HCT116 (cell line): ENCODE results near the gene LBR.

Experiments used
- EZH2phosphoT487 ChIP-seq: fragments of 200-600 bp; IDR thresholded peaks from 2 replicates; pipeline ENCODE4 v1.6.1; 2018; ENCODE audit warnings: antibody characterized with exemption, borderline replicate concordance
- POLR2A ChIP-seq: IDR thresholded peaks from 2 replicates; pipeline ENCODE4 v1.7.0; 2011; ENCODE audit warnings: borderline replicate concordance; ENCODE audit not compliant: insufficient read depth, insufficient read length; ENCODE audit errors: extremely low read depth
- POLR2AphosphoS5 ChIP-seq: IDR thresholded peaks from 2 replicates; pipeline ENCODE4 v1.6.1; 2011; ENCODE audit warnings: mild to moderate bottlenecking, low read depth, low read length, moderate library complexity
- YY1 ChIP-seq: IDR thresholded peaks from 2 replicates; pipeline ENCODE4 v1.6.1; 2011; ENCODE audit warnings: low read length, low read depth, moderate library complexity, mild to moderate bottlenecking; ENCODE audit not compliant: insufficient replicate concordance; ENCODE audit errors: extremely low read depth
- ZNF274 ChIP-seq: fragments of 200-500 bp; sonication (Bioruptor generic); IDR thresholded peaks from 2 replicates; pipeline ENCODE4 v1.6.1; 2014; ENCODE audit warnings: mild to moderate bottlenecking, low read depth, low read length, inconsistent platforms
- TF ChIP-seq, protein P1 (sequence below), 3 experiments: fragments of 200-600 bp in 1 of 3; sonication (generic) in 1 of 3; IDR thresholded peaks in 2 of 3; conservative IDR thresholded peaks in 1 of 3; 2 replicates each; pipeline ENCODE4 v1.5.1; 2012 to 2017; ENCODE audit warnings: low read depth in 2 of 3, low read length in 2 of 3, antibody characterized with exemption in 1 of 3, borderline replicate concordance in 1 of 3, control low read depth in 1 of 3, mild to moderate bottlenecking in 1 of 3, mixed read lengths in 1 of 3, mixed run types in 1 of 3, moderate library complexity in 1 of 3; ENCODE audit not compliant: insufficient read depth in 1 of 3

GRCh38 chr1:225467193-225468020 is 39.6 kb upstream of the LBR start:
- TF ChIP-seq POLR2A (no peak), POLR2AphosphoS5 (no peak), ZNF274 (no peak), YY1 (no peak), EZH2phosphoT487 (no peak)
- TF ChIP-seq, protein P1, sequence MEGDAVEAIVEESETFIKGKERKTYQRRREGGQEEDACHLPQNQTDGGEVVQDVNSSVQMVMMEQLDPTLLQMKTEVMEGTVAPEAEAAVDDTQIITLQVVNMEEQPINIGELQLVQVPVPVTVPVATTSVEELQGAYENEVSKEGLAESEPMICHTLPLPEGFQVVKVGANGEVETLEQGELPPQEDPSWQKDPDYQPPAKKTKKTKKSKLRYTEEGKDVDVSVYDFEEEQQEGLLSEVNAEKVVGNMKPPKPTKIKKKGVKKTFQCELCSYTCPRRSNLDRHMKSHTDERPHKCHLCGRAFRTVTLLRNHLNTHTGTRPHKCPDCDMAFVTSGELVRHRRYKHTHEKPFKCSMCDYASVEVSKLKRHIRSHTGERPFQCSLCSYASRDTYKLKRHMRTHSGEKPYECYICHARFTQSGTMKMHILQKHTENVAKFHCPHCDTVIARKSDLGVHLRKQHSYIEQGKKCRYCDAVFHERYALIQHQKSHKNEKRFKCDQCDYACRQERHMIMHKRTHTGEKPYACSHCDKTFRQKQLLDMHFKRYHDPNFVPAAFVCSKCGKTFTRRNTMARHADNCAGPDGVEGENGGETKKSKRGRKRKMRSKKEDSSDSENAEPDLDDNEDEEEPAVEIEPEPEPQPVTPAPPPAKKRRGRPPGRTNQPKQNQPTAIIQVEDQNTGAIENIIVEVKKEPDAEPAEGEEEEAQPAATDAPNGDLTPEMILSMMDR (IDR thresholded peaks at IDR 0.05 in 2 of 3, conservative IDR thresholded peaks at IDR 0.05 in 1 of 3; ENCODE audit: borderline replicate concordance in 1 of 3, insufficient read depth in 1 of 3, low read depth in 2 of 3, low read length in 2 of 3): no peak
